GM20431 (cell line): ENCODE data around the gene NT5DC3.

Experiments
- in situ Hi-C: fragments of 300-500 bp; cut with MseI, MboI; formaldehyde crosslinking; loops from one replicate; pipeline ENCODE4 v1.15.0; 2020; ENCODE audit warnings: low sequenced_read_pairs; ENCODE audit not compliant: unreplicated experiment

NT5DC3 gene

GRCh38 chr12:103840876-103841689 lies at the start of gene NT5DC3:
Gene NT5DC3 (minus strand): TSS chr12:103841234. CDS start chr12:103841156, 78 bp downstream.
- in situ Hi-C loops: no loop called here

- in situ Hi-C loops: loop anchor here (25.0 kb wide), 1 partner anchor 225 kb away; no protein-coding TSS in a partner anchor
Measured at GRCh38 chr12:103887738-103888137, 46.7 kb upstream of the NT5DC3 start.

- in situ Hi-C loops: loop anchor here (25.0 kb wide), 1 partner anchor 226 kb away; no protein-coding TSS in a partner anchor
Measured at GRCh38 chr12:103886195-103886797, 45.3 kb upstream of the NT5DC3 start.

GRCh38 chr12:103884316-103884715 lies 43.3 kb upstream of the NT5DC3 start:
- in situ Hi-C loops: loop anchor here (25.0 kb wide), 1 partner anchor 228 kb away; no protein-coding TSS in a partner anchor

- in situ Hi-C loops: loop anchor here (25.0 kb wide), 1 partner anchor 228 kb away; no protein-coding TSS in a partner anchor
Measured at GRCh38 chr12:103883908-103884307, 42.9 kb upstream of the NT5DC3 start.

GRCh38 chr12:103882861-103883596 lies 42.0 kb upstream of the NT5DC3 start:
- in situ Hi-C loops: loop anchor here (25.0 kb wide), 1 partner anchor 229 kb away; no protein-coding TSS in a partner anchor

GRCh38 chr12:103881261-103881660 lies 40.2 kb upstream of the NT5DC3 start:
- in situ Hi-C loops: loop anchor here (25.0 kb wide), 1 partner anchor 231 kb away; no protein-coding TSS in a partner anchor

GRCh38 chr12:103880299-103881142 lies 39.5 kb upstream of the NT5DC3 start:
- in situ Hi-C loops: loop anchor here (25.0 kb wide), 1 partner anchor 232 kb away; no protein-coding TSS in a partner anchor

GRCh38 chr12:103879878-103880277 lies 38.8 kb upstream of the NT5DC3 start:
- in situ Hi-C loops: loop anchor here (25.0 kb wide), 1 partner anchor 232 kb away; no protein-coding TSS in a partner anchor

- in situ Hi-C loops: loop anchor here (25.0 kb wide), 1 partner anchor 233 kb away; no protein-coding TSS in a partner anchor
Measured at GRCh38 chr12:103879048-103879692, 38.1 kb upstream of the NT5DC3 start.

GRCh38 chr12:103877934-103878510 lies 37.0 kb upstream of the NT5DC3 start:
- in situ Hi-C loops: loop anchor here (25.0 kb wide), 1 partner anchor 234 kb away; no protein-coding TSS in a partner anchor

- in situ Hi-C loops: loop anchor here (25.0 kb wide), 1 partner anchor 235 kb away; no protein-coding TSS in a partner anchor
Measured at GRCh38 chr12:103877288-103877687, 36.3 kb upstream of the NT5DC3 start.

- in situ Hi-C loops: loop anchor here (25.0 kb wide), 1 partner anchor 237 kb away; no protein-coding TSS in a partner anchor
Measured at GRCh38 chr12:103875666-103876065, 34.6 kb upstream of the NT5DC3 start.

- in situ Hi-C loops: no loop called here
Measured at GRCh38 chr12:103868215-103868614, 27.2 kb upstream of the NT5DC3 start.

GRCh38 chr12:103865151-103865730 lies 24.2 kb upstream of the NT5DC3 start:
- in situ Hi-C loops: no loop called here

GRCh38 chr12:103864710-103865109 lies 23.7 kb upstream of the NT5DC3 start:
- in situ Hi-C loops: no loop called here

- in situ Hi-C loops: no loop called here
Measured at GRCh38 chr12:103858953-103859601, 18.0 kb upstream of the NT5DC3 start.
